Activated naive CD4-positive, alpha-beta T cell treated with anti-CD3 and anti-CD28 coated beads, Interleukin-2, amount 10 ng/mL, durations not matched to agents 7 days and 5 days (primary cell): Measurements from ENCODE around the gene RHCE.
"Not testable (repeated sequence)": the region's sequence is repeated elsewhere in the genome, so short reads cannot be mapped to it uniquely, and the experiment has no call there.

Source experiments
- CTCF ChIA-PET: fragments of 350-600 bp; sonication (Branson Sonifier 250); formaldehyde crosslinking; loops from one replicate; lab custom pipeline; 2021; ENCODE audit warnings: antibody characterized with exemption; lab: Charles Lee
- DNase-seq: peaks from one replicate; pipeline ENCODE4 v3.0.0-alpha.2; 2020
- H3K27ac Mint-ChIP-seq: one replicate; pipeline ENCODE4 v1.8.0; 2021; ENCODE audit warnings: mild to moderate bottlenecking, moderate library complexity, mixed read lengths
- H3K27me3 Mint-ChIP-seq: one replicate; pipeline ENCODE4 v1.8.0; 2021; ENCODE audit warnings: mild to moderate bottlenecking, mixed read lengths
- H3K36me3 Mint-ChIP-seq: one replicate; pipeline ENCODE4 v1.8.0; 2021; ENCODE audit warnings: mixed read lengths
- H3K4me1 Mint-ChIP-seq: one replicate; pipeline ENCODE4 v1.8.0; 2021; ENCODE audit warnings: mixed read lengths
- H3K4me3 Mint-ChIP-seq: one replicate; pipeline ENCODE4 v1.8.0; 2021; ENCODE audit warnings: mild to moderate bottlenecking, moderate library complexity, mixed read lengths
- H3K9me3 Mint-ChIP-seq: one replicate; pipeline ENCODE4 v1.8.0; 2021; ENCODE audit warnings: mixed read lengths

Gene RHCE

GRCh38 chr1:25430073-25430966 is 9.7 kb upstream of the RHCE start, which contains the start of gene MACO1:
Gene MACO1 (plus strand): TSS chr1:25430897. CDS start chr1:25431099, 202 bp downstream.
- Mint-ChIP-seq H3K36me3 (peaks cover 5% of the 10 kb centered on the region), H3K9me3 (no peaks in the 10 kb centered on the region), H3K27me3 (peaks cover 7% of the 10 kb centered on the region), H3K27ac (peak within 1 kb of the TSS; percentile 98), H3K4me3 (peak within 1 kb of the TSS; percentile 94), H3K4me1 (peaks cover 45% of the 10 kb centered on the region)
- CTCF ChIA-PET, result no interaction called here
- peak; percentile 97 for DNase-seq

GRCh38 chr1:25428475-25429166 is 8.0 kb upstream of the RHCE start:
- peaks cover 7% of the 10 kb centered on the region for H3K27me3 Mint-ChIP-seq
- no peak for DNase-seq
- peaks cover 5% of the 10 kb centered on the region for H3K36me3 Mint-ChIP-seq
- peak overlapping the region; percentile 46 for H3K4me3 Mint-ChIP-seq
- peaks cover 28% of the 10 kb centered on the region for H3K4me1 Mint-ChIP-seq
- CTCF ChIA-PET, result interaction anchor here (1.1 kb wide), 1 partner anchor 73 kb away, joined by 3 read pairs; no protein-coding TSS in a partner anchor
- no peaks in the 10 kb centered on the region for H3K9me3 Mint-ChIP-seq
- H3K27ac Mint-ChIP-seq, result peak overlapping the region; percentile 1

GRCh38 chr1:25427696-25428095 is 7.1 kb upstream of the RHCE start:
- H3K4me3 Mint-ChIP-seq, result no peak overlapping the region
- peaks cover 5% of the 10 kb centered on the region for H3K36me3 Mint-ChIP-seq
- peaks cover 19% of the 10 kb centered on the region for H3K4me1 Mint-ChIP-seq
- no peaks in the 10 kb centered on the region for H3K9me3 Mint-ChIP-seq
- peak overlapping the region; percentile 6 for H3K27ac Mint-ChIP-seq
- peaks cover 15% of the 10 kb centered on the region for H3K27me3 Mint-ChIP-seq
- CTCF ChIA-PET, result interaction anchor here (0.7 to 1.4 kb wide), 2 partner anchors 60 to 93 kb away, joined by 3 to 7 read pairs; no protein-coding TSS in a partner anchor
- DNase-seq, result no peak

- peaks cover 3% of the 10 kb centered on the region for H3K36me3 Mint-ChIP-seq
- CTCF ChIA-PET, result no interaction called here
- H3K27ac Mint-ChIP-seq, result no peak overlapping the region
- DNase-seq, result no peak
- peaks cover 8% of the 10 kb centered on the region for H3K4me1 Mint-ChIP-seq
- H3K4me3 Mint-ChIP-seq, result no peak overlapping the region
- H3K27me3 Mint-ChIP-seq, result peaks cover 28% of the 10 kb centered on the region
- H3K9me3 Mint-ChIP-seq, result no peaks in the 10 kb centered on the region
Measured at GRCh38 chr1:25425098-25426085, 4.8 kb upstream of the RHCE start.

- H3K27me3 Mint-ChIP-seq, result peaks cover 33% of the 10 kb centered on the region
- H3K4me3 Mint-ChIP-seq, H3K4me1 Mint-ChIP-seq, H3K9me3 Mint-ChIP-seq, DNase-seq, H3K36me3 Mint-ChIP-seq, H3K27ac Mint-ChIP-seq, CTCF ChIA-PET: not testable (repeated sequence)
Measured at GRCh38 chr1:25423206-25423605, 2.6 kb upstream of the RHCE start.

GRCh38 chr1:25419339-25419738 is 1.3 kb downstream of the RHCE start:
- H3K27ac Mint-ChIP-seq, CTCF ChIA-PET, H3K4me3 Mint-ChIP-seq, H3K9me3 Mint-ChIP-seq, DNase-seq, H3K4me1 Mint-ChIP-seq, H3K36me3 Mint-ChIP-seq: not testable (repeated sequence)
- H3K27me3 Mint-ChIP-seq, result peaks cover 36% of the 10 kb centered on the region

GRCh38 chr1:25417280-25417679 is 3.3 kb downstream of the RHCE start:
- CTCF ChIA-PET, H3K4me3 Mint-ChIP-seq, H3K27ac Mint-ChIP-seq, H3K9me3 Mint-ChIP-seq, DNase-seq, H3K36me3 Mint-ChIP-seq, H3K4me1 Mint-ChIP-seq: not testable (repeated sequence)
- H3K27me3 Mint-ChIP-seq, result peaks cover 28% of the 10 kb centered on the region

- H3K36me3 Mint-ChIP-seq, H3K4me1 Mint-ChIP-seq, H3K4me3 Mint-ChIP-seq, H3K9me3 Mint-ChIP-seq, H3K27ac Mint-ChIP-seq, CTCF ChIA-PET, DNase-seq: not testable (repeated sequence)
- H3K27me3 Mint-ChIP-seq, result peaks cover 16% of the 10 kb centered on the region
Measured at GRCh38 chr1:25414578-25414977, 6.0 kb downstream of the RHCE start.

- CTCF ChIA-PET, result not testable (repeated sequence)
- peaks cover 16% of the 10 kb centered on the region for H3K27me3 Mint-ChIP-seq
Measured at GRCh38 chr1:25414157-25414556, 6.5 kb downstream of the RHCE start.

GRCh38 chr1:25412872-25413623 is 7.6 kb downstream of the RHCE start:
- H3K4me3 Mint-ChIP-seq, H3K4me1 Mint-ChIP-seq, H3K27ac Mint-ChIP-seq, H3K9me3 Mint-ChIP-seq, DNase-seq, CTCF ChIA-PET, H3K36me3 Mint-ChIP-seq: not testable (repeated sequence)
- peaks cover 12% of the 10 kb centered on the region for H3K27me3 Mint-ChIP-seq

More at GRCh38 chr1:25414157-25414556, 6.5 kb downstream of the RHCE start:
- not testable (repeated sequence) for H3K4me1 Mint-ChIP-seq, H3K4me3 Mint-ChIP-seq, H3K36me3 Mint-ChIP-seq, H3K9me3 Mint-ChIP-seq, H3K27ac Mint-ChIP-seq, DNase-seq

GRCh38 chr1:25409641-25410427 is 10.8 kb downstream of the RHCE start:
- H3K4me3 Mint-ChIP-seq, H3K9me3 Mint-ChIP-seq, H3K27me3 Mint-ChIP-seq, H3K27ac Mint-ChIP-seq, H3K4me1 Mint-ChIP-seq, DNase-seq, H3K36me3 Mint-ChIP-seq, CTCF ChIA-PET: not testable (repeated sequence)

- H3K27ac Mint-ChIP-seq, H3K9me3 Mint-ChIP-seq, DNase-seq, H3K4me3 Mint-ChIP-seq, CTCF ChIA-PET, H3K36me3 Mint-ChIP-seq, H3K4me1 Mint-ChIP-seq: not testable (repeated sequence)
- peaks cover 26% of the 10 kb centered on the region for H3K27me3 Mint-ChIP-seq
Measured at GRCh38 chr1:25405731-25406305, 14.8 kb downstream of the RHCE start.
